Trophoblast cell (in vitro differentiated cells and primary cell): Measurements from ENCODE around the gene NCOA5.

Experiments
- DNase-seq, 2 donors: peaks; one replicate each; pipeline ENCODE4 v3.0.0-alpha.2; 2016
- H2AFZ ChIP-seq: 2 replicates; pipeline ENCODE4 v1.6.1; 2013; ENCODE audit warnings: low read length, moderate library complexity, mild to moderate bottlenecking; ENCODE audit not compliant: insufficient read depth, poor library complexity
- H2AK5ac ChIP-seq: 2 replicates; pipeline ENCODE4 v1.6.1; 2013; ENCODE audit warnings: mild to moderate bottlenecking, low read length
- H2BK120ac ChIP-seq: 2 replicates; pipeline ENCODE4 v1.6.1; 2013; ENCODE audit warnings: low read length, mild to moderate bottlenecking, moderate library complexity; ENCODE audit not compliant: insufficient read depth, poor library complexity
- H2BK12ac ChIP-seq: 2 replicates; pipeline ENCODE4 v1.6.1; 2013; ENCODE audit warnings: mild to moderate bottlenecking, low read length, moderate library complexity
- H2BK5ac ChIP-seq: 2 replicates; pipeline ENCODE4 v1.6.1; 2013; ENCODE audit warnings: low read length, low read depth, moderate library complexity, mild to moderate bottlenecking; ENCODE audit not compliant: poor library complexity
- H3K14ac ChIP-seq: 2 replicates; pipeline ENCODE4 v1.6.1; 2013; ENCODE audit warnings: mild to moderate bottlenecking, low read length
- H3K18ac ChIP-seq: 2 replicates; pipeline ENCODE4 v1.6.1; 2013; ENCODE audit warnings: mild to moderate bottlenecking, low read length
- H3K23ac ChIP-seq: 2 replicates; pipeline ENCODE4 v1.6.1; 2013; ENCODE audit warnings: low read length
- H3K27ac ChIP-seq: 2 replicates; pipeline ENCODE4 v1.5.1; 2013; ENCODE audit warnings: low read depth, mild to moderate bottlenecking, inconsistent platforms, low read length, moderate library complexity
- H3K27me3 ChIP-seq: 2 replicates; pipeline ENCODE4 v1.6.1; 2013; ENCODE audit warnings: inconsistent platforms, mild to moderate bottlenecking, low read length, moderate library complexity; ENCODE audit not compliant: insufficient read depth
- H3K36me3 ChIP-seq, 2 experiments: 1 replicate in 1 of 2; 2 replicates in 1 of 2; pipeline ENCODE4 v1.6.1; 2013; ENCODE audit warnings: low read length in 2 of 2, mild to moderate bottlenecking in 2 of 2, moderate library complexity in 1 of 2; ENCODE audit not compliant: insufficient read depth in 2 of 2, control insufficient read depth in 1 of 2
- H3K4ac ChIP-seq: 2 replicates; pipeline ENCODE4 v1.6.1; 2013; ENCODE audit warnings: low read depth, mild to moderate bottlenecking, low read length, moderate library complexity
- H3K4me1 ChIP-seq, 2 experiments: 1 replicate in 1 of 2; 2 replicates in 1 of 2; pipeline ENCODE4 v1.6.1; 2013; ENCODE audit warnings: low read length in 2 of 2, mild to moderate bottlenecking in 2 of 2, moderate library complexity in 1 of 2; ENCODE audit not compliant: insufficient read depth in 2 of 2, control insufficient read depth in 1 of 2
- H3K4me2 ChIP-seq: 2 replicates; pipeline ENCODE4 v1.6.1; 2013; ENCODE audit warnings: inconsistent platforms, mild to moderate bottlenecking, low read length, moderate library complexity
- H3K4me3 ChIP-seq: 2 replicates; pipeline ENCODE4 v1.5.1; 2013; ENCODE audit warnings: mild to moderate bottlenecking, low read depth, low read length, inconsistent platforms
- H3K79me1 ChIP-seq: one replicate; pipeline ENCODE4 v1.6.1; 2013; ENCODE audit warnings: low read length
- H3K79me2 ChIP-seq: 2 replicates; pipeline ENCODE4 v1.6.1; 2013; ENCODE audit warnings: low read length, mild to moderate bottlenecking; ENCODE audit not compliant: control insufficient read depth, insufficient read depth, poor library complexity
- H3K9ac ChIP-seq: 2 replicates; pipeline ENCODE4 v1.6.1; 2013; ENCODE audit warnings: mild to moderate bottlenecking, low read length
- H3K9me3 ChIP-seq: 2 replicates; pipeline ENCODE4 v1.6.1; 2013; ENCODE audit warnings: low read depth, mild to moderate bottlenecking, control low read depth, inconsistent platforms, low read length; ENCODE audit not compliant: insufficient read depth
- H4K12ac ChIP-seq: 2 replicates; pipeline ENCODE4 v1.6.1; 2013; ENCODE audit warnings: low read depth, mild to moderate bottlenecking, low read length, moderate library complexity
- H4K8ac ChIP-seq: 2 replicates; pipeline ENCODE4 v1.6.1; 2013; ENCODE audit warnings: low read depth, mild to moderate bottlenecking, low read length, moderate library complexity
- H4K91ac ChIP-seq: one replicate; pipeline ENCODE4 v1.6.1; 2013; ENCODE audit warnings: low read depth, mild to moderate bottlenecking, low read length, moderate library complexity
- WGBS: extraction: QIAGEN DNeasy Blood & Tissue Kit; methylation state at CpG from one replicate; pipeline ENCODE4 v1.1.7; 2013; ENCODE audit warnings: missing lambda C conversion rate; ENCODE audit not compliant: insufficient read length, insufficient coverage; ENCODE audit errors: extremely low coverage; 5-methylcytosine and 5-hydroxymethylcytosine counted together

The NCOA5 gene

GRCh38 chr20:46134716-46135115, 45.0 kb upstream of the NCOA5 start:
- no CpG with 5 or more reads among the region's 7 CpGs for WGBS
- no peak for DNase-seq

GRCh38 chr20:46133886-46134654, 44.3 kb upstream of the NCOA5 start:
- H3K4me2 ChIP-seq = no peak overlapping the region
- no peaks in the 10 kb centered on the region for H3K4me1 ChIP-seq
- no peak overlapping the region for H3K4ac ChIP-seq
- H4K8ac ChIP-seq = no peak overlapping the region
- no peaks in the 10 kb centered on the region for H3K27me3 ChIP-seq
- no peak overlapping the region for H3K23ac ChIP-seq
- no peak overlapping the region for H3K4me3 ChIP-seq
- no peak overlapping the region for H3K9ac ChIP-seq
- no peaks in the 10 kb centered on the region for H3K79me2 ChIP-seq
- H4K12ac ChIP-seq = no peak overlapping the region
- H3K79me1 ChIP-seq = no peaks in the 10 kb centered on the region
- WGBS = no CpG with 5 or more reads among the region's 11 CpGs
- H3K14ac ChIP-seq = no peak overlapping the region
- no peak overlapping the region for H4K91ac ChIP-seq
- no peak overlapping the region for H2BK12ac ChIP-seq
- no peaks in the 10 kb centered on the region for H3K36me3 ChIP-seq
- no peaks in the 10 kb centered on the region for H3K9me3 ChIP-seq
- H3K18ac ChIP-seq = no peak overlapping the region
- H2AK5ac ChIP-seq = no peak overlapping the region
- H2BK120ac ChIP-seq = no peak overlapping the region
- no peak overlapping the region for H3K27ac ChIP-seq
- H2AFZ ChIP-seq = no peak overlapping the region
- DNase-seq = no peak
- H2BK5ac ChIP-seq = no peak overlapping the region

More at GRCh38 chr20:46134716-46135115, 45.0 kb upstream of the NCOA5 start:
- H4K91ac ChIP-seq = no peak overlapping the region
- no peak overlapping the region for H3K4me3 ChIP-seq
- no peak overlapping the region for H3K4me2 ChIP-seq
- no peak overlapping the region for H2BK120ac ChIP-seq
- H3K27ac ChIP-seq = no peak overlapping the region
- H2AFZ ChIP-seq = no peak overlapping the region
- no peaks in the 10 kb centered on the region for H3K4me1 ChIP-seq
- no peak overlapping the region for H3K23ac ChIP-seq
- H3K14ac ChIP-seq = no peak overlapping the region
- H3K9me3 ChIP-seq = no peaks in the 10 kb centered on the region
- H2BK12ac ChIP-seq = no peak overlapping the region
- no peak overlapping the region for H3K18ac ChIP-seq
- no peak overlapping the region for H2BK5ac ChIP-seq
- H4K12ac ChIP-seq = no peak overlapping the region
- H3K9ac ChIP-seq = no peak overlapping the region
- no peak overlapping the region for H2AK5ac ChIP-seq
- no peaks in the 10 kb centered on the region for H3K79me2 ChIP-seq
- H3K79me1 ChIP-seq = no peaks in the 10 kb centered on the region
- no peaks in the 10 kb centered on the region for H3K27me3 ChIP-seq
- H3K4ac ChIP-seq = no peak overlapping the region
- H3K36me3 ChIP-seq = no peaks in the 10 kb centered on the region
- no peak overlapping the region for H4K8ac ChIP-seq

- no peak overlapping the region for H2BK12ac ChIP-seq
- peak; percentile 40 to 68 for DNase-seq
- no peak overlapping the region for H2BK5ac ChIP-seq
- H3K4me2 ChIP-seq = no peak overlapping the region
- no peaks in the 10 kb centered on the region for H3K79me2 ChIP-seq
- H4K8ac ChIP-seq = no peak overlapping the region
- no peak overlapping the region for H3K4me3 ChIP-seq
- H3K27me3 ChIP-seq = no peaks in the 10 kb centered on the region
- H3K18ac ChIP-seq = no peak overlapping the region
- H3K9me3 ChIP-seq = no peaks in the 10 kb centered on the region
- no peaks in the 10 kb centered on the region for H3K36me3 ChIP-seq
- no peak overlapping the region for H4K91ac ChIP-seq
- H3K23ac ChIP-seq = no peak overlapping the region
- H3K79me1 ChIP-seq = no peaks in the 10 kb centered on the region
- no CpG with 5 or more reads among the region's 17 CpGs for WGBS
- no peak overlapping the region for H3K4ac ChIP-seq
- no peak overlapping the region for H3K14ac ChIP-seq
- no peak overlapping the region for H4K12ac ChIP-seq
- no peak overlapping the region for H2AK5ac ChIP-seq
- H3K27ac ChIP-seq = no peak overlapping the region
- no peak overlapping the region for H2AFZ ChIP-seq
- no peak overlapping the region for H2BK120ac ChIP-seq
- no peaks in the 10 kb centered on the region for H3K4me1 ChIP-seq
- no peak overlapping the region for H3K9ac ChIP-seq
Observed at GRCh38 chr20:46132705-46133120, 43.0 kb upstream of the NCOA5 start.

- H4K8ac ChIP-seq = no peak overlapping the region
- H3K9ac ChIP-seq = no peak overlapping the region
- H3K14ac ChIP-seq = no peak overlapping the region
- no peaks in the 10 kb centered on the region for H3K4me1 ChIP-seq
- no peak overlapping the region for H3K23ac ChIP-seq
- H3K18ac ChIP-seq = no peak overlapping the region
- no peak overlapping the region for H3K27ac ChIP-seq
- H2AFZ ChIP-seq = no peak overlapping the region
- H2AK5ac ChIP-seq = no peak overlapping the region
- DNase-seq = no peak
- no peaks in the 10 kb centered on the region for H3K79me2 ChIP-seq
- no peaks in the 10 kb centered on the region for H3K9me3 ChIP-seq
- H2BK12ac ChIP-seq = no peak overlapping the region
- H3K79me1 ChIP-seq = no peaks in the 10 kb centered on the region
- no peak overlapping the region for H3K4ac ChIP-seq
- H4K91ac ChIP-seq = no peak overlapping the region
- no peak overlapping the region for H3K4me2 ChIP-seq
- H3K4me3 ChIP-seq = no peak overlapping the region
- no peak overlapping the region for H4K12ac ChIP-seq
- no peaks in the 10 kb centered on the region for H3K36me3 ChIP-seq
- no peaks in the 10 kb centered on the region for H3K27me3 ChIP-seq
- H2BK120ac ChIP-seq = no peak overlapping the region
- H2BK5ac ChIP-seq = no peak overlapping the region
- no CpG with 5 or more reads among the region's 6 CpGs for WGBS
Observed at GRCh38 chr20:46131396-46131795, 41.6 kb upstream of the NCOA5 start.
